Cardiac muscle cell (in vitro differentiated cells and primary cell): ENCODE data around the gene GRAMD4. TPM values are rescaled to one million over a fixed set of nuclear protein-coding genes. Genes with fewer than 3 reads are reported as not detected.
A peak's percentile ranks its signal among the peaks of the same experiment; 100 is the strongest.

Experiments
- DNase-seq, 2 donors: peaks; one replicate each; pipeline versions ENCODE4 v3.0.0 to v3.0.0-alpha.2; 2010 to 2017; ENCODE audit warnings: low read depth in 1 of 2, low spot score in 1 of 2
- H3K27ac ChIP-seq: fragments of 200-600 bp; sonication (generic); 2 replicates; pipeline ENCODE4 v1.5.1; 2016
- H3K27me3 ChIP-seq: fragments of 200-600 bp; sonication (generic); 2 replicates; pipeline ENCODE4 v1.6.0; 2016; ENCODE audit warnings: control low read depth
- H3K36me3 ChIP-seq: fragments of 200-600 bp; sonication (generic); 2 replicates; pipeline ENCODE4 v1.5.1; 2016; ENCODE audit warnings: control low read depth
- H3K4me1 ChIP-seq: fragments of 200-600 bp; sonication (generic); 2 replicates; pipeline ENCODE4 v1.8.1; 2017; ENCODE audit warnings: low read depth, mild to moderate bottlenecking, mixed run types
- H3K4me3 ChIP-seq: fragments of 200-600 bp; sonication (generic); 2 replicates; pipeline ENCODE4 v1.5.1; 2016; ENCODE audit warnings: mild to moderate bottlenecking
- H3K9me3 ChIP-seq: fragments of 200-600 bp; sonication (generic); 2 replicates; pipeline ENCODE4 v1.5.1; 2017; ENCODE audit warnings: low read depth, mild to moderate bottlenecking, control low read depth
- polyA plus RNA-seq: library from polyadenylated mRNA; unstranded; fragments of >200 nt; fragmentation: Nextera tagmentation; extraction: Ambion mirVana; gene quantifications from 2 replicates; pipeline ENCODE4 v1.2.1, GENCODE V29; 2016
- total RNA-seq: library from RNA; depleted of rRNA; stranded (reverse); fragments of >200 nt; gene quantifications from 2 replicates; pipeline ENCODE4 v1.2.3, GENCODE V29; 2016
- TF ChIP-seq, protein P1 (sequence below): IDR thresholded peaks from 2 replicates; pipeline ENCODE4 v1.5.1; 2012; ENCODE audit warnings: low read depth, mild to moderate bottlenecking, low read length

The GRAMD4 gene
- total and polyA plus RNA-seq, 2 experiments from 2014 or later, result 49.3 to 51.8 TPM

DNA sequence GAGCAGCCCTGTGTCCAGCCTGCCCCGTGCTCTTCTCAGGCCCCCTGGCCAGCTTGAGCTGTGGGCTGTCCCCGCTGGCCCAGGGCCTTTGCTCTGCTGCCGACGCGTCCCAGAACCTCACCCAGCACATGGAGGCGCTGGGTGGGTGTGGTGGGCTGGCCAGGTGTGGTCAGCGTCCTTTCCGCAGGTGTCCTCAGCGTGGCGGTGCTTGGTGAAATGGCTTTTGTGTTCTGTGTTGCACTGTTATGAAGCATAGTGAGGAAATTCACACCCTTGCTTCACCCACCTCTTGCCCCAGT lies 37.4 kb downstream of the GRAMD4 start:
- Histone ChIP-seq H3K4me1 (peaks cover 22% of the 10 kb centered on the region), H3K36me3 (no peaks in the 10 kb centered on the region), H3K9me3 (no peaks in the 10 kb centered on the region), H3K4me3 (no peak overlapping the region), H3K27ac (no peak overlapping the region), H3K27me3 (no peaks in the 10 kb centered on the region)
- TF ChIP-seq, protein P1, sequence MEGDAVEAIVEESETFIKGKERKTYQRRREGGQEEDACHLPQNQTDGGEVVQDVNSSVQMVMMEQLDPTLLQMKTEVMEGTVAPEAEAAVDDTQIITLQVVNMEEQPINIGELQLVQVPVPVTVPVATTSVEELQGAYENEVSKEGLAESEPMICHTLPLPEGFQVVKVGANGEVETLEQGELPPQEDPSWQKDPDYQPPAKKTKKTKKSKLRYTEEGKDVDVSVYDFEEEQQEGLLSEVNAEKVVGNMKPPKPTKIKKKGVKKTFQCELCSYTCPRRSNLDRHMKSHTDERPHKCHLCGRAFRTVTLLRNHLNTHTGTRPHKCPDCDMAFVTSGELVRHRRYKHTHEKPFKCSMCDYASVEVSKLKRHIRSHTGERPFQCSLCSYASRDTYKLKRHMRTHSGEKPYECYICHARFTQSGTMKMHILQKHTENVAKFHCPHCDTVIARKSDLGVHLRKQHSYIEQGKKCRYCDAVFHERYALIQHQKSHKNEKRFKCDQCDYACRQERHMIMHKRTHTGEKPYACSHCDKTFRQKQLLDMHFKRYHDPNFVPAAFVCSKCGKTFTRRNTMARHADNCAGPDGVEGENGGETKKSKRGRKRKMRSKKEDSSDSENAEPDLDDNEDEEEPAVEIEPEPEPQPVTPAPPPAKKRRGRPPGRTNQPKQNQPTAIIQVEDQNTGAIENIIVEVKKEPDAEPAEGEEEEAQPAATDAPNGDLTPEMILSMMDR, result no peak
- DNase-seq, result no peak

DNA sequence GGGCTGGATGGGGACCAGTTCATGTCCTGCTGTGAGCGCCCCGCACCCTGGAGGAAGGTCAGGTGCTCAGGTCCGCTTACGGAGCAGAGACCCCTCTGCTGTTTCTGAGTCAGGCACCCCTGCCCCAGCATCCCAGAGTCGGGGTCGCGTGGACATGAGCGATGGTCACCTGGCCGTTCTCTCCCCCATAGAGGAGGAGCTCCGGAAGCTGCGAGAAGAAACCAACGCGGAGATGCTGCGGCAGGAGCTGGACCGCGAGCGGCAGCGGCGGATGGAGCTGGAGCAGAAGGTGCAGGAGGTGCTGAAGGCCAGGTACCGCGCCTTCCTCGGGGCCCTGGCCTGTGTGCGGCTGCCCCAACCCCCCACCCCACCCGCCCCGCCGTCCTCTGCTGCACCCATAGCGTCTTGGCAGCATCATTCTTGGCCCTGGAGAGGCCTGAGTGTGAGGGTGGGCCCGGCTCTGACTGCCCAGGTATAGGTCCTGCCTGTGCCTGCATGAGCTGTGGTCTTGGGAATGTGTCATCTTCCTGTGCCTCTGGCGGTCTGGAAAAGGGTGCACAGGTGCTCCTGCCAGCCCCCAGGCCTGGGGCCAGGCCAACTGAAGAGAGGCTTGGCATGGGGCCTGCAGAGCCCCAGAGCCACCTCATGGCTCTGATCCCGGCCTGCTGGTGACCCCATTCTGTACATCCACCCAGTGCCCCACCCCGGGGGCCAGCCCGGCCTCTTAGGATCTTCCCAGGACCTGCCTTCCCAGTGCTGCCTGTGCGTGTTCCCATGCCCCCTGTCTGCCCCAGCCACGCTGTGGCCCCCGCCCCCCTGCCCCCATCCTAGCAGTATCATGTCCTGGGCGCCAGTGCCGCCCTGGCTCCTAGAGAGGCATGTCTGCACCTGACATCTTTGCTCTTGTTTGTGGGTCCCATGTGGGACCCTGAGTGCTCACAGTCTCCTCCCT lies 38.1 kb downstream of the GRAMD4 start:
- no peak overlapping the region for H3K27ac ChIP-seq
- no peak overlapping the region for H3K4me3 ChIP-seq
- H3K4me1 ChIP-seq, result peaks cover 23% of the 10 kb centered on the region
- no peak for DNase-seq
- no peaks in the 10 kb centered on the region for H3K36me3 ChIP-seq
- no peaks in the 10 kb centered on the region for H3K27me3 ChIP-seq
- TF ChIP-seq, protein P1, result no peak
- no peaks in the 10 kb centered on the region for H3K9me3 ChIP-seq

DNA sequence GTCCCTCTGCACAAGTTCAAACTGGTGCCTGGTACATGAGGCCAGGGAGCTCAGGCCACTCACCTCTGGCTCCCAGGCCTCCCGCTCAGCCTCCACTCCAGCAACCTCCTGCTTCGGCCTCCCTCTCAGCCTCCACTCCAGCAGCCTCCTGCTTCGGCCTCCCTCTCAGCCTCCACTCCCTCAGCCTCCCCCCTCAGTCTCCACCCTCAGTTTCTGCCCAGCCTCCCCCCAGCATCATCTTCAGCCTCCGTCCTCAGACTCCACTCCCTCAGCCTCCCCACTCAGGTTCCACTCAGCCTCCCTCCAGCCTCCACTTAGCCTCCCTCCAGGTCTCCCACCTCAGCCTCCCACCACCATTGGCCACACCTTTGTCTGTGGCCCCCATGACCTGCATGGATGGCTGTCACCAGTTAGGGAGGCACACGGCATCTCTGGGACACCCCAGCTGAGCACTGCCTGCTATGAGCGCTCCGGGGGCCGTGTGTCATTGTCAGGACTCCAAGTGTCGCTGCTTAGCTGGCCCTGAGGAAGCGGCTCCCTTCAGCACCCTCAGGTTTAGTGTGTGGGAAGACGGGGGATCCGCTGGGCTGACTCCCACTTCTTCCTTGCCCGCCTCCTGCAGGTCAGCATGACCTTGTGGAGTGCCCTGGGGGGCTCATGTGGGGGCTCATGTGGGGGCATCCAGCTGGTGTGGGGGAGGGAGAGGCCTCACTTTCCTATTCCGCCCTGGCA lies 39.0 kb downstream of the GRAMD4 start:
- Histone ChIP-seq H3K27me3 (no peaks in the 10 kb centered on the region), H3K27ac (no peak overlapping the region), H3K36me3 (no peaks in the 10 kb centered on the region), H3K4me3 (no peak overlapping the region), H3K4me1 (peaks cover 23% of the 10 kb centered on the region), H3K9me3 (no peaks in the 10 kb centered on the region)
- no peak for DNase-seq
- TF ChIP-seq, protein P1, result no peak

DNA sequence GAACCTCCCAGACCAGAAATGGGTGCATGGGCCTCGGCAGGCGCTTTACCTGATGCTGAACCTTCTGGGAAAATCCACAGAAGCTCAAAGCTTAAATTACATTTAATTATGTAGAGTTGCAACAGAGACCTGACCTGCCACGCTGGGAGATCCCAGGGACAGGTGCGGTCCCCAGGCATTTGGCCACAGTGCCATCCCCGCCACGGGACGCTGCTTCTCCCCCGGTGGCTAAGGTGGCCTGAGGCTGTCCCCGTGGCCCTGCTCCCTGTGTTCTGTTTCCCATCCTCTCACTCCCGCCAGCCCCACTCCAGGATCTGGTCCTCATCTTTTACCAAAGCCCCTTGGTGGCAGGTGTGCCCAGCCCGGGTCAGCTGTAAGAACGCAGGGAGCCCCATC lies 39.6 kb downstream of the GRAMD4 start:
- Histone ChIP-seq H3K36me3 (no peaks in the 10 kb centered on the region), H3K27ac (peak overlapping the region; percentile 66), H3K4me3 (no peak overlapping the region), H3K9me3 (no peaks in the 10 kb centered on the region), H3K27me3 (no peaks in the 10 kb centered on the region), H3K4me1 (peaks cover 23% of the 10 kb centered on the region)
- TF ChIP-seq, protein P1, result no peak
- DNase-seq, result no peak

DNA sequence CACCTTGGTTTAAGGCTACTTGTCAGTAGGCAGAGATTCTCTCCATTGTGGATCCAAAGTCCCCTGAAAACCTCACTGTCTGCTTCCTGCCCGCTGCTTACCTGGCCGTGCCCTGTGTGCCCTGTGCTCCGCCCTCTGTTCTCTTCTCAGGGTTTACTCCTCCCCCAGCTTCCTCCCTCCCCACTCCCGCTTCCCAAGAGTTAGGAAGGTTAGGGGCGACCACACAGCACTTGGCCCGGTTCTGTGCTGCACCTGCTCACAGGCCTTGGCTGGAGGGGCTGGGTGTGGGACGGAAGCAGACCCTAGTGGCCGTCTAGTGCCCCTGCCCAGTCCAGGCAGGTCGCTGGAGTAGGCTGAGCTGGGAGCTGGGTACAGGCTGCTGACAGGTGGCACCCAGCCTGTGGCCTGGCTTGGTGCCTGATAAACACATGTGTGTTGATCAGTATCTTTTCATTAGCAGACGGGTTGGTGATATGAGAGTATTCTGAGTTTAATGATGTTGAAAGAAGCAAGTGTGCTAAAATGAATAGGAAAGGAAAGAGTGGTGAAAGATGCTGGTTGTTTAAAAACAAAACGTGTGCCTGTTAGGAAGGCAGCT lies 40.5 kb downstream of the GRAMD4 start:
- TF ChIP-seq, protein P1, result no peak
- H3K27me3 ChIP-seq, result no peaks in the 10 kb centered on the region
- no peak overlapping the region for H3K4me3 ChIP-seq
- no peaks in the 10 kb centered on the region for H3K9me3 ChIP-seq
- H3K36me3 ChIP-seq, result no peaks in the 10 kb centered on the region
- peak overlapping the region; percentile 66 for H3K27ac ChIP-seq
- H3K4me1 ChIP-seq, result peaks cover 23% of the 10 kb centered on the region
- DNase-seq, result no peak
